Measurements from ENCODE around the gene DTNBP1. TPM values are rescaled to one million over a fixed set of nuclear protein-coding genes. Genes with fewer than 3 reads are reported as not detected.

DTNBP1 gene
- total and polyA plus RNA-seq, 2 of the 13 experiments (the other 11 are each of a cell fraction or from before 2014, with no cell fraction given), result 6.6 to 19.1 TPM

DNA sequence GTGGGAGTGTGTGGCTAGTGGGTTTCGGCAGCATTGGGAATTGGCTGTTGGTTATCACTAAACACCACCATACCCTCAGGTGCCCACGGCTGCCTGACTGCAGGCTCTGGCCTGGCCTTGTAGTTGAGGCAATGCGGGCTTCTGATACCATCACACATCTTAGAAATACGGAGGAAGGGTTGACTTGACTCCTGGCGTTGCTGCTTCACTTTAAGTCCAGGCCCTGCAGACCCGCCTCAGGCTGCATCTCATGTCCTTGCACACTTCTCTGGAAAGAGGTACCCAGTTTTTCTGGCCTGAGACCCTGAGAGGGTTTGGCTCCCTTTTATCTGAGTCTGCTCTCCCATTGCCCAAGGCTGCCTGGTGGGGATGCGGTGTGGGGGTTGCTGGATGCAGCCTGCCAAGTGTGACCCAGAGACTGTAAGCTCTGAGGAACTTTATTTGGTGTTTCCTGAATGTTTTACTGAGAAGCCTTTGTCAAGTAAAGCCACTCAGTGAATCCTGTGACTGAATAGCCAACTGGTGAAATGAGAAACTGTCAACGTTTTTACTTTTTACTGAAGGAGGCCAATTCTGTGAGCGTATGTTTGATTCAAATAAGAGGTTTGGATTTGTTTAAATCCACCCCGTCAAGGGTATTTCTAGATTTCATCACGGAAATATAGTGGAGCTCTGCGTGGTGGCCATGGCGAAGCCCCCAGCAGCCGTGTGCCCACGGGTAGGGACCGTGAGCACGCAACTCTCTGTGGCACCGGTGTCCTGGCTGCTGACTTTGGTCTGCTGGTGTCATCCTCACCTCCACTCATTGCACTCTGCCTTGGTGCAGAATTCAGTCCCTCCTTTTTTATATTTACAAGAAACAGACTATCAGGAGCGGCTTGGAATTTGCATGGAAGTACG, 160.1 kb downstream of the DTNBP1 start:
- Histone ChIP-seq H4K20me1 (ENCODE audit: insufficient read depth, low read length) (peaks cover 9% of the 10 kb centered on the region; the same call in 1 of the 2 replicates), H3K79me2 (ENCODE audit: insufficient read depth, low read length) (no peaks in the 10 kb centered on the region), H3K27ac (ENCODE audit: extremely low read length, insufficient read depth, low read length) (no peak overlapping the region), H3K4me3 (replicated peaks in 1 of 3; ENCODE audit: insufficient read depth in 1 of 3, low read depth in 2 of 3, low read length in 3 of 3) (no peak overlapping the region), H3K9ac (ENCODE audit: insufficient read depth, low read depth, low read length) (no peak overlapping the region), H3K9me3 (ENCODE audit: low read length) (no peaks in the 10 kb centered on the region), H3K27me3 (ENCODE audit: control insufficient read depth in 1 of 2, insufficient read depth in 2 of 2, low read length in 2 of 2) (no peaks in the 10 kb centered on the region), H3K4me2 (ENCODE audit: low read depth, low read length) (no peak overlapping the region), H3K4me1 (ENCODE audit: insufficient read depth, low read length) (peaks cover 30% of the 10 kb centered on the region), H2AFZ (ENCODE audit: low read length) (no peak overlapping the region), H3K36me3 (replicated peaks in 1 of 2; ENCODE audit: control insufficient read depth in 1 of 2, insufficient read depth in 2 of 2, low read length in 2 of 2) (peaks cover 24 to 32% of the 10 kb centered on the region in 2 experiments)
- no peak for FAIRE-seq
- CTCF ChIA-PET (ENCODE audit: low intra/inter-chr PET ratio, low total read pairs), result no interaction called here
- in situ Hi-C loops (cut with HindIII; ENCODE audit: extremely low pct_ligation_motif_present, low pct_unique_long_range_greater_than_20kb), result no loop called here
- intact Hi-C loops (cut with micrococcal nuclease; ENCODE audit: unreplicated experiment), result no loop called here
- no peak for DNase-seq (ENCODE audit: low spot score)
- BruUV-seq (replicated peaks), result no TSS peak
- no peak for ATAC-seq
- WGBS (ENCODE audit: low lambda C conversion rate), result 83% methylated on average over 19 of the region's 20 CpGs
- no peak for TF ChIP-seq BHLHE40 (IDR thresholded peaks at IDR 0.05; ENCODE audit: low read length)
- TF ChIP-seq, protein P1, sequence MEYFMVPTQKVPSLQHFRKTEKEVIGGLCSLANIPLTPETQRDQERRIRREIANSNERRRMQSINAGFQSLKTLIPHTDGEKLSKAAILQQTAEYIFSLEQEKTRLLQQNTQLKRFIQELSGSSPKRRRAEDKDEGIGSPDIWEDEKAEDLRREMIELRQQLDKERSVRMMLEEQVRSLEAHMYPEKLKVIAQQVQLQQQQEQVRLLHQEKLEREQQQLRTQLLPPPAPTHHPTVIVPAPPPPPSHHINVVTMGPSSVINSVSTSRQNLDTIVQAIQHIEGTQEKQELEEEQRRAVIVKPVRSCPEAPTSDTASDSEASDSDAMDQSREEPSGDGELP (IDR thresholded peaks at IDR 0.05; ENCODE audit: borderline replicate concordance, low read depth), result no peak
- TF ChIP-seq TEAD3 (CRISPR knock-in tag; optimal IDR thresholded peaks at IDR 0.05; ENCODE audit: borderline replicate concordance), result no peak
- no peak for TF ChIP-seq HOXA3 (CRISPR knock-in tag; IDR thresholded peaks at IDR 0.05)
- no peak for TF ChIP-seq ZSCAN30 (CRISPR knock-in tag; IDR thresholded peaks at IDR 0.05)
- no peak for TF ChIP-seq ASH2L (IDR thresholded peaks at IDR 0.05; ENCODE audit: insufficient read length, low read depth, low read length)
- TF ChIP-seq KAT8 (CRISPR knock-in tag; IDR thresholded peaks at IDR 0.05), result no peak
- POLR2A ChIA-PET, result no interaction called here

All from HepG2 (cell line).